AG04449 (cell line): ENCODE measurements around the gene SLC47A2.

ENCODE experiments used
- CTCF ChIA-PET: fragments of 350-600 bp; formaldehyde crosslinking; extraction: SDS; loops from one replicate; lab custom pipeline; 2021; ENCODE audit warnings: antibody characterized with exemption; lab: Yijun Ruan, JAX
- POLR2A ChIA-PET: fragments of 400-600, 350-600 bp; formaldehyde crosslinking; extraction: SDS; loops from one replicate; lab custom pipeline; 2020; ENCODE audit warnings: antibody characterized with exemption, inconsistent platforms; lab: Yijun Ruan, JAX
- DNase-seq: peaks from one replicate; pipeline ENCODE4 v3.0.0-alpha.2; 2010; ENCODE audit warnings: low read depth, low spot score
- H3K4me3 ChIP-seq: 2 replicates; pipeline ENCODE4 v1.5.1; 2011; ENCODE audit warnings: low read depth, mild to moderate bottlenecking, control low read depth, low read length
- TF ChIP-seq, protein P1 (sequence below): IDR thresholded peaks from one replicate; pipeline ENCODE4 v1.5.1; 2011; ENCODE audit warnings: mild to moderate bottlenecking, moderate library complexity, low read length, control low read depth, inconsistent platforms; ENCODE audit not compliant: insufficient read depth; ENCODE audit errors: missing control alignments

The SLC47A2 gene

DNA sequence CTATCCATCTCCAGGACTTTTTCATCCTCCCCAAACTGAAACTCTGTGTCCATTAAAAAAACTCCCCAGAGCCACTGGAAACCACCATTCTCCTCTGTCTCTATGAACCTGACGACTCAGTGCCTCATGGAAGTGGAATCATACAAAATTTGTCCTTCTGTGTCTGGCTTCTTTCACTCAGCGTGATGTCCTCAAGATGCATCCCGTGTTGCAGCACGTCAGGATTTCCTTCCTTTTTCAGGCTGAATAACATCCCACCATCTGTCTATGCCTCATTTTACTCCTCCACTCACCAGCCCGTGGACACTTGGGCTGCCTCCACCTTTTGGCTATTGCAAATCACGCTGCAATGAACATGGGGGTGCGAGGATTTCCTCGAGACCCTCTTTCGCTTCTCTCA, 44.4 kb upstream of the SLC47A2 start:
- DNase-seq = no peak
- TF ChIP-seq, protein P1, sequence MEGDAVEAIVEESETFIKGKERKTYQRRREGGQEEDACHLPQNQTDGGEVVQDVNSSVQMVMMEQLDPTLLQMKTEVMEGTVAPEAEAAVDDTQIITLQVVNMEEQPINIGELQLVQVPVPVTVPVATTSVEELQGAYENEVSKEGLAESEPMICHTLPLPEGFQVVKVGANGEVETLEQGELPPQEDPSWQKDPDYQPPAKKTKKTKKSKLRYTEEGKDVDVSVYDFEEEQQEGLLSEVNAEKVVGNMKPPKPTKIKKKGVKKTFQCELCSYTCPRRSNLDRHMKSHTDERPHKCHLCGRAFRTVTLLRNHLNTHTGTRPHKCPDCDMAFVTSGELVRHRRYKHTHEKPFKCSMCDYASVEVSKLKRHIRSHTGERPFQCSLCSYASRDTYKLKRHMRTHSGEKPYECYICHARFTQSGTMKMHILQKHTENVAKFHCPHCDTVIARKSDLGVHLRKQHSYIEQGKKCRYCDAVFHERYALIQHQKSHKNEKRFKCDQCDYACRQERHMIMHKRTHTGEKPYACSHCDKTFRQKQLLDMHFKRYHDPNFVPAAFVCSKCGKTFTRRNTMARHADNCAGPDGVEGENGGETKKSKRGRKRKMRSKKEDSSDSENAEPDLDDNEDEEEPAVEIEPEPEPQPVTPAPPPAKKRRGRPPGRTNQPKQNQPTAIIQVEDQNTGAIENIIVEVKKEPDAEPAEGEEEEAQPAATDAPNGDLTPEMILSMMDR = no peak
- no peak overlapping the region for H3K4me3 ChIP-seq
- CTCF ChIA-PET = interaction anchor here (0.7 to 15.3 kb wide), 8 partner anchors 11 to 398 kb away, joined by 3 to 315 read pairs (median 48); partner anchors contain the start of genes ALDH3A1 and B9D1
- POLR2A ChIA-PET = no interaction called here

- no peak for DNase-seq
- ChIA-PET CTCF (interaction anchor here (0.7 to 19.5 kb wide), 11 partner anchors 4 to 397 kb away, joined by 3 to 315 read pairs (median 37); partner anchors contain the start of genes ALDH3A1 and B9D1), POLR2A (no interaction called here)
- H3K4me3 ChIP-seq = no peak overlapping the region
- TF ChIP-seq, protein P1 = no peak
These were observed 43.5 kb upstream of the SLC47A2 start for GRCh38 chr17:19759568-19760549.

DNA sequence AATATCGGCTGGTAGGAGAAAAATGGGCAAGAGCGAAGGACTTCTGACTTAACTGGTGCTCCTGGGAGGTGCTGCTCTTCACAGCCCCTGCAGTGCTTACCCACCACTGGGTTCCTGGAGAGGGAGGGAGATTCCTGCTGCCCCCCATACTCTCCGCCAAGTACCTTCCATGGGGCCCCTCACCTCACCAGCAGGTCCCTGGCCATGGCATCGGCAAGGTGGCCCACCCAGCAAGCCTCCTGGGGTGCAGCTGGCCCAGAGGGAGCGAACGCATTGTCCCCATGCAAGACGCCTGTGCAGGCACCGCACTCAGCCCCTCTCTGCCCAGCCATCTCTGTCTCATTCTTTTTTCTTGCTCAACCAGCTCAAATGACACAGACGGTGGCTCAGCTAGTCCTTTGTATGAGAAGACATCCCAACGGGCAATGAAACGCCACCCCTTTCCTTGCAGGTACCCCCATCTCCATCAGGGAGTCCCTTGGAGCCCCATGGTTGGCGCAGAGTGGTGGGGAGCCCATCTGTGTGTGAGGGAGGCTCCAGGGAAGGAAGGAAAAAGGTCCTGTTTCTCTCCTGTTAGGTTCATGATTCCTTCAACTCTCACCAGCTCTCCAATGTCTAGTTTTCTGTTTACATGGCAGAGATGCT, 41.3 kb upstream of the SLC47A2 start:
- ChIA-PET CTCF (interaction anchor here (2.0 to 19.5 kb wide), 4 partner anchors 6 to 246 kb away, joined by 4 to 315 read pairs (median 112); no protein-coding TSS in a partner anchor), POLR2A (no interaction called here)
- no peak overlapping the region for H3K4me3 ChIP-seq
- no peak for DNase-seq
- TF ChIP-seq, protein P1 = no peak

DNA sequence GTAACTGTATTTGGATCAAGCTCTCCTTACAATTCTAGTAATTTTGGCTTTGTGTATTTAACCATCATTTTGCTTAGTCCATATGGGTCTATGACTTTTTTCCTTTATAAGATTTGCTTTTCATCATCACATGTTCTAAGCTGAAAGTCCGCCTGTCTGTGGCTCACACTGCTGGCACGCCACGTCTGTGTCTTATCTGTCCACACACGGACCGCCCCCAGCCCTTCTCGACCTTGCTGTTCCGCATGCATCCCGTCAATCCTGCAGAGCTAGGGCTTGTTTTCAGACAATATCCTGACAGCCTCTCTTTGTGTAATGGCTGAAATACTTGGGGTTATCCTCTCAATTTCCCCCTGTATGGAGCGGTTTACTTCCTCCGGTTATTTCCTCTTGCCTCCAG, 40.2 kb upstream of the SLC47A2 start:
- H3K4me3 ChIP-seq = no peak overlapping the region
- ChIA-PET CTCF (interaction anchor here (1.0 to 19.5 kb wide), 5 partner anchors 7 to 393 kb away, joined by 3 to 217 read pairs (median 4); no protein-coding TSS in a partner anchor), POLR2A (no interaction called here)
- TF ChIP-seq, protein P1 = no peak
- no peak for DNase-seq

DNA sequence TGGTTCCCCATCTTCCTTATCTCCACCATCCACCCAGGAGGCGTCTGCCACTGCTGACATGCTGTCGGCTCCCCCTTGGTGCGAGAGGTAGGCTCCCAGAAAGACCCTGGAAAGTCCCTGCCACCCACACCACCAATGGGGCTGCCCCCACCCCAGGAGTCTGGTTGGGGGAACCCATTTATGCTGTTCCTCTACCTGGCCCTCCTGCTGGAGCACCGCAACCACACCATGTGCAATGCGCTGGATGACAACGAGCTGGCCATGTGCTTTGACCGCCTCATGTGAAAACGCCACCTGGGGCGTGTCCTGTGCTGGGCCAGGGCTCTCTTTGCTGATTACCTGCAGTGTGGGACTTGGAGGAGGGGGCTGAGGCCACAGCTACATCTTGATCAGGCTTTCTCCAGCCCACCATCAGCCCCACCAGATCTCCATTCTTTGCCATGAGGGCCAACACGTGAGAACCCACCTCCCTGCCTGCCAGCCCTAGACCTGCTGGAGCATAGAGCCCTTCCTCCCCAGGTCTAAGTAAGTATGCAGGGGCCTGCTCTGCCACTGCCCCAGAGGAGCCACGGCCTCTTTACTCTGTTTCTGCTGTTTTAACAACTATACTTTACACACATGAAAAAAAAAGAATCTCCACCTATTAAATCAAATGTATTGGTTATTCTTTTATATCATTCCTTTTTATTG, 39.6 kb upstream of the SLC47A2 start:
- TF ChIP-seq, protein P1 = no peak
- no peak for DNase-seq
- ChIA-PET CTCF (interaction anchor here (0.9 to 19.5 kb wide), 6 partner anchors 8 to 392 kb away, joined by 3 to 217 read pairs (median 4); no protein-coding TSS in a partner anchor), POLR2A (no interaction called here)
- no peak overlapping the region for H3K4me3 ChIP-seq
